Measurements from ENCODE around the gene TCP10L.
A peak's percentile ranks its signal among the peaks of the same experiment; 100 is the strongest.

Gene TCP10L

GRCh38 chr21:32605469-32605868, 20.1 kb upstream of the TCP10L start:
- H3K36me3 ChIP-seq (ENCODE audit: control insufficient read depth in 5 of 5, insufficient read depth in 5 of 5, low read length in 5 of 5), result peaks cover 15 to 77% (median 63%) of the 10 kb centered on the region in 5 donors
- no peaks in the 10 kb centered on the region for H3K27me3 ChIP-seq (ENCODE audit: control insufficient read depth in 5 of 5, insufficient read depth in 4 of 5, low read length in 5 of 5)
- no peak overlapping the region for H3K27ac ChIP-seq (ENCODE audit: low read depth, low read length)
- H3K9me3 ChIP-seq (ENCODE audit: control insufficient read depth in 5 of 5, low read length in 5 of 5), result no peaks in the 10 kb centered on the region
- no peak overlapping the region for H3K9ac ChIP-seq (ENCODE audit: low read length in 5 of 5)
- peaks cover 0 to under 1% (median 0%) of the 10 kb centered on the region in 5 donors for H3K4me1 ChIP-seq (ENCODE audit: control insufficient read depth in 5 of 5, insufficient read depth in 5 of 5, low read length in 5 of 5)
- H3K4me3 ChIP-seq (ENCODE audit: low read depth in 1 of 5, low read length in 5 of 5), result no peak overlapping the region

GRCh38 chr21:32604464-32604863, 19.1 kb upstream of the TCP10L start:
- Histone ChIP-seq H3K4me1 (ENCODE audit: control insufficient read depth in 5 of 5, insufficient read depth in 5 of 5, low read length in 5 of 5) (no peaks in the 10 kb centered on the region), H3K9me3 (ENCODE audit: control insufficient read depth in 5 of 5, low read length in 5 of 5) (no peaks in the 10 kb centered on the region), H3K4me3 (ENCODE audit: low read depth in 1 of 5, low read length in 5 of 5) (no peak overlapping the region), H3K27ac (ENCODE audit: low read depth, low read length) (no peak overlapping the region), H3K9ac (ENCODE audit: low read length in 5 of 5) (no peak overlapping the region), H3K27me3 (ENCODE audit: control insufficient read depth in 5 of 5, insufficient read depth in 4 of 5, low read length in 5 of 5) (no peaks in the 10 kb centered on the region), H3K36me3 (ENCODE audit: control insufficient read depth in 5 of 5, insufficient read depth in 5 of 5, low read length in 5 of 5) (peaks cover 15 to 82% (median 70%) of the 10 kb centered on the region in 5 donors)

- H3K9me3 ChIP-seq (ENCODE audit: control insufficient read depth in 5 of 5, low read length in 5 of 5), result no peaks in the 10 kb centered on the region
- peaks cover 9 to 79% (median 66%) of the 10 kb centered on the region in 5 donors for H3K36me3 ChIP-seq (ENCODE audit: control insufficient read depth in 5 of 5, insufficient read depth in 5 of 5, low read length in 5 of 5)
- no peaks in the 10 kb centered on the region for H3K27me3 ChIP-seq (ENCODE audit: control insufficient read depth in 5 of 5, insufficient read depth in 4 of 5, low read length in 5 of 5)
- H3K27ac ChIP-seq (ENCODE audit: low read depth, low read length), result no peak overlapping the region
- no peak overlapping the region for H3K9ac ChIP-seq (ENCODE audit: low read length in 5 of 5)
- H3K4me3 ChIP-seq (ENCODE audit: low read depth in 1 of 5, low read length in 5 of 5), result no peak overlapping the region
- no peaks in the 10 kb centered on the region for H3K4me1 ChIP-seq (ENCODE audit: control insufficient read depth in 5 of 5, insufficient read depth in 5 of 5, low read length in 5 of 5)
These were observed 17.8 kb upstream of the TCP10L start for GRCh38 chr21:32603131-32603530.

- Histone ChIP-seq H3K4me1 (ENCODE audit: control insufficient read depth in 5 of 5, insufficient read depth in 5 of 5, low read length in 5 of 5) (no peaks in the 10 kb centered on the region), H3K9me3 (ENCODE audit: control insufficient read depth in 5 of 5, low read length in 5 of 5) (no peaks in the 10 kb centered on the region), H3K27me3 (ENCODE audit: control insufficient read depth in 5 of 5, insufficient read depth in 4 of 5, low read length in 5 of 5) (no peaks in the 10 kb centered on the region), H3K4me3 (ENCODE audit: low read depth in 1 of 5, low read length in 5 of 5) (no peak overlapping the region), H3K27ac (ENCODE audit: low read depth, low read length) (no peak overlapping the region), H3K36me3 (ENCODE audit: control insufficient read depth in 5 of 5, insufficient read depth in 5 of 5, low read length in 5 of 5) (peaks cover 9 to 80% (median 66%) of the 10 kb centered on the region in 5 donors), H3K9ac (ENCODE audit: low read length in 5 of 5) (no peak overlapping the region)
These were observed 16.8 kb upstream of the TCP10L start for GRCh38 chr21:32602099-32602498.

GRCh38 chr21:32599526-32599925, 14.2 kb upstream of the TCP10L start:
- Histone ChIP-seq H3K27ac (ENCODE audit: low read depth, low read length) (no peak overlapping the region), H3K36me3 (ENCODE audit: control insufficient read depth in 5 of 5, insufficient read depth in 5 of 5, low read length in 5 of 5) (peaks cover 3 to 57% (median 42%) of the 10 kb centered on the region in 5 donors), H3K27me3 (ENCODE audit: control insufficient read depth in 5 of 5, insufficient read depth in 4 of 5, low read length in 5 of 5) (no peaks in the 10 kb centered on the region), H3K4me3 (ENCODE audit: low read depth in 1 of 5, low read length in 5 of 5) (no peak overlapping the region), H3K4me1 (ENCODE audit: control insufficient read depth in 5 of 5, insufficient read depth in 5 of 5, low read length in 5 of 5) (no peaks in the 10 kb centered on the region), H3K9me3 (ENCODE audit: control insufficient read depth in 5 of 5, low read length in 5 of 5) (no peaks in the 10 kb centered on the region), H3K9ac (ENCODE audit: low read length in 5 of 5) (no peak overlapping the region)

- H3K36me3 ChIP-seq (ENCODE audit: control insufficient read depth in 5 of 5, insufficient read depth in 5 of 5, low read length in 5 of 5), result peaks cover 3 to 53% (median 39%) of the 10 kb centered on the region in 5 donors
- H3K27me3 ChIP-seq (ENCODE audit: control insufficient read depth in 5 of 5, insufficient read depth in 4 of 5, low read length in 5 of 5), result no peaks in the 10 kb centered on the region
- no peak overlapping the region for H3K4me3 ChIP-seq (ENCODE audit: low read depth in 1 of 5, low read length in 5 of 5)
- H3K27ac ChIP-seq (ENCODE audit: low read depth, low read length), result no peak overlapping the region
- no peaks in the 10 kb centered on the region for H3K9me3 ChIP-seq (ENCODE audit: control insufficient read depth in 5 of 5, low read length in 5 of 5)
- no peak overlapping the region for H3K9ac ChIP-seq (ENCODE audit: low read length in 5 of 5)
- no peaks in the 10 kb centered on the region for H3K4me1 ChIP-seq (ENCODE audit: control insufficient read depth in 5 of 5, insufficient read depth in 5 of 5, low read length in 5 of 5)
These were observed 13.8 kb upstream of the TCP10L start for GRCh38 chr21:32599091-32599490.

- H3K9me3 ChIP-seq (ENCODE audit: control insufficient read depth in 5 of 5, low read length in 5 of 5), result no peaks in the 10 kb centered on the region
- no peaks in the 10 kb centered on the region for H3K4me1 ChIP-seq (ENCODE audit: control insufficient read depth in 5 of 5, insufficient read depth in 5 of 5, low read length in 5 of 5)
- H3K27ac ChIP-seq (ENCODE audit: low read depth, low read length), result no peak overlapping the region
- H3K27me3 ChIP-seq (ENCODE audit: control insufficient read depth in 5 of 5, insufficient read depth in 4 of 5, low read length in 5 of 5), result no peaks in the 10 kb centered on the region
- H3K4me3 ChIP-seq (ENCODE audit: low read depth in 1 of 5, low read length in 5 of 5), result no peak overlapping the region
- peaks cover 3 to 34% (median 20%) of the 10 kb centered on the region in 5 donors for H3K36me3 ChIP-seq (ENCODE audit: control insufficient read depth in 5 of 5, insufficient read depth in 5 of 5, low read length in 5 of 5)
- H3K9ac ChIP-seq (ENCODE audit: low read length in 5 of 5), result no peak overlapping the region
These were observed 11.9 kb upstream of the TCP10L start for GRCh38 chr21:32597205-32597604.

- H3K36me3 ChIP-seq (ENCODE audit: control insufficient read depth in 5 of 5, insufficient read depth in 5 of 5, low read length in 5 of 5), result peaks cover 0 to 27% (median 13%) of the 10 kb centered on the region in 5 donors
- H3K9ac ChIP-seq (ENCODE audit: low read length in 5 of 5), result peak overlapping the region in 1 of 5 donors; percentile 6
- no peaks in the 10 kb centered on the region for H3K9me3 ChIP-seq (ENCODE audit: control insufficient read depth in 5 of 5, low read length in 5 of 5)
- H3K4me1 ChIP-seq (ENCODE audit: control insufficient read depth in 5 of 5, insufficient read depth in 5 of 5, low read length in 5 of 5), result no peaks in the 10 kb centered on the region
- H3K4me3 ChIP-seq (ENCODE audit: low read depth in 1 of 5, low read length in 5 of 5), result no peak overlapping the region
- peaks cover 0 to 3% (median 0%) of the 10 kb centered on the region in 5 donors for H3K27me3 ChIP-seq (ENCODE audit: control insufficient read depth in 5 of 5, insufficient read depth in 4 of 5, low read length in 5 of 5)
- H3K27ac ChIP-seq (ENCODE audit: low read depth, low read length), result no peak overlapping the region
These were observed 10.1 kb upstream of the TCP10L start for GRCh38 chr21:32595431-32595830.

- H3K9me3 ChIP-seq (ENCODE audit: control insufficient read depth in 5 of 5, low read length in 5 of 5), result no peaks in the 10 kb centered on the region
- H3K27ac ChIP-seq (ENCODE audit: low read depth, low read length), result no peak overlapping the region
These were observed 8.4 kb upstream of the TCP10L start for GRCh38 chr21:32593690-32594089.

GRCh38 chr21:32592929-32593502, 7.7 kb upstream of the TCP10L start:
- H3K27me3 ChIP-seq (ENCODE audit: control insufficient read depth in 5 of 5, insufficient read depth in 4 of 5, low read length in 5 of 5), result peaks cover 0 to 6% (median 0%) of the 10 kb centered on the region in 5 donors
- peaks cover 0 to 8% (median 4%) of the 10 kb centered on the region in 5 donors for H3K36me3 ChIP-seq (ENCODE audit: control insufficient read depth in 5 of 5, insufficient read depth in 5 of 5, low read length in 5 of 5)
- H3K27ac ChIP-seq (ENCODE audit: low read depth, low read length), result no peak overlapping the region
- H3K9me3 ChIP-seq (ENCODE audit: control insufficient read depth in 5 of 5, low read length in 5 of 5), result no peaks in the 10 kb centered on the region
- no peaks in the 10 kb centered on the region for H3K4me1 ChIP-seq (ENCODE audit: control insufficient read depth in 5 of 5, insufficient read depth in 5 of 5, low read length in 5 of 5)
- no peak overlapping the region for H3K4me3 ChIP-seq (ENCODE audit: low read depth in 1 of 5, low read length in 5 of 5)
- no peak overlapping the region for H3K9ac ChIP-seq (ENCODE audit: low read length in 5 of 5)

More at GRCh38 chr21:32593690-32594089, 8.4 kb upstream of the TCP10L start:
- Histone ChIP-seq H3K9ac (ENCODE audit: low read length in 5 of 5) (no peak overlapping the region), H3K4me3 (ENCODE audit: low read depth in 1 of 5, low read length in 5 of 5) (no peak overlapping the region), H3K27me3 (ENCODE audit: control insufficient read depth in 5 of 5, insufficient read depth in 4 of 5, low read length in 5 of 5) (peaks cover 0 to 6% (median 0%) of the 10 kb centered on the region in 5 donors), H3K36me3 (ENCODE audit: control insufficient read depth in 5 of 5, insufficient read depth in 5 of 5, low read length in 5 of 5) (peaks cover 0 to 10% (median 4%) of the 10 kb centered on the region in 5 donors), H3K4me1 (ENCODE audit: control insufficient read depth in 5 of 5, insufficient read depth in 5 of 5, low read length in 5 of 5) (no peaks in the 10 kb centered on the region)

All from subcutaneous abdominal adipose tissue (tissue), 5 donors.